Right forelimb (tissue), 1 donor: Measurements from ENCODE around the gene UNC13B.

Experiments used
- DNase-seq: peaks from one replicate; pipeline ENCODE4 v3.0.0-alpha.2; 2018

The UNC13B gene

DNA sequence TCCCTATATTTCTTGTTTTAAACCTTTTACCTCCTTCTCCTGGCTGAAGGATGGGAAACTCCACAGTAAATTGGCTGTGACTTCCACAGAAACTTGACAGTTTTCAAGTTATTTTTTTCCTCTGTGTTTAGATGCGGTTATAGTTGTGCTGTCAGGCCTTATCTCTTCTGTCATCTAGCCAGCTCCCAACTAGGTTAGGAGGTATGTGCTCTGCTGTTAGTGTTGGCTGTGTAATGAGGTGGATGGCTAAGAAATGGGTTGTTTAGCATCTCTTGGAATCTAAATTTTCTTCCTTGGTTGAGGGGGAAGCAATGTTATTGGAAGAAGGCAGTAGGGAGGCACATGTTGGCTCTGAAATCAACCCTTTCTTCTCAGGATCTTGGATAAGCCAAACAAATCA, 178.2 kb downstream of the UNC13B start:
- no peak for DNase-seq

DNA sequence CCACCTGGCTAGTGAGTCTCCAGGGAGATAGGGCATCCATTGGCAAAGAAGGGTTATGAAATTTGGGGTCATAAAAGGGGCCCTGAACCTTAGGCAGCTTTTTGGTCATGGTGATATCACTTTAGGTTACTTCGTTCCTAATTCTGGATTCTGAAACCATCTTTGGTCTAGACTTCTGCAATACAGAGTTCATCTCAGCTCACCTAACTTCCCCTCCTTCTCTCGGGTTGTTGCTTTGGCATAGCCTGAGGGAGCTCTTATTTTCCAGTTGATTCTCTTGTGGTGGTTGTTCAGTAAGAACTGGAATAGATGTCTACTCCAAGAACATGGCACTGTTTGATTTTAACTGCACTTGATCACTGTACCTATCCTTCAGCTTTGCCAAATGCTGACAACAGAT, 179.2 kb downstream of the UNC13B start:
- DNase-seq = no peak

- DNase-seq = peak; percentile 66
These were observed 179.8 kb downstream of the UNC13B start for GRCh38 chr9:35341585-35341984.

- DNase-seq = no peak
These were observed 180.6 kb downstream of the UNC13B start for GRCh38 chr9:35342221-35342958.

DNA sequence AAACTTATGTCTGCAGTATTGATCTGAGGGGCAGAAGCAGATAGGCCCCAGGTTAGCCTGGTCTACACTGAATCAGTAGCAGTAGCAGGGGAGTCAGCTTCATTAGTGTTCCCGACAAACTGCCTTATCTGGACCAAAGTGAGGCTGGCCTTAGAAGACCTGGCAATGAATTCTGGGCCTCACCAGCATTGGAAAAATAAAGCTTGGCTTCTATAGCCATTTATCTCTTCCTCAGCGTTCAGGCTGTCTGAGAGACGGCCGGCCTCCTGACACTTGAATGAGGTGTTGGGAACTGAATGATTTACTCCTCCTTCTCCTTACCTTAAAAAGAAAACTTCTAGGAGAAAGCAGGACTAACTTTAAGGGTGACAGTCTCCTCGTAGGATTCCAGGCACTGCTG, 186.3 kb downstream of the UNC13B start:
- DNase-seq = no peak

GRCh38 chr9:35349287-35349990, 187.6 kb downstream of the UNC13B start:
- DNase-seq = no peak

DNA sequence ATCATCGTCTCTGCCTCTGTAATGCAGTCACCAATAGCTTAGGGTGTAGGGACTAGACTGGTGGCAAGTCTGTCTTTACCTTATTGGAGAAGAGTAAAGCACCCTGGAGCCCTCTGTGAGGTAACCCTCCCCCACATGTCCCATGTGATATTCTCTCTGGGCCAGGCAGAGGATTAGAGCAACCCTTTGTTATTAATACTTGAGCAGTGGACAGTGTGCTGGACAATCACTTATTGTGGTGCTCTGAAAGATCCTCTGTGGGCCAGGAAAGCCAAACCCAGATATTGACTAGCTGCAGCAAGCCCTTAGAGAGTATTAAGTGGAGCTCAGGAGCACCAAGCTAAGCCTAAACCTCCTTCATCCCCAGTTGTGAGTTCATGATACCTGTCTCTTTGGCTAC, 188.4 kb downstream of the UNC13B start:
- no peak for DNase-seq

DNA sequence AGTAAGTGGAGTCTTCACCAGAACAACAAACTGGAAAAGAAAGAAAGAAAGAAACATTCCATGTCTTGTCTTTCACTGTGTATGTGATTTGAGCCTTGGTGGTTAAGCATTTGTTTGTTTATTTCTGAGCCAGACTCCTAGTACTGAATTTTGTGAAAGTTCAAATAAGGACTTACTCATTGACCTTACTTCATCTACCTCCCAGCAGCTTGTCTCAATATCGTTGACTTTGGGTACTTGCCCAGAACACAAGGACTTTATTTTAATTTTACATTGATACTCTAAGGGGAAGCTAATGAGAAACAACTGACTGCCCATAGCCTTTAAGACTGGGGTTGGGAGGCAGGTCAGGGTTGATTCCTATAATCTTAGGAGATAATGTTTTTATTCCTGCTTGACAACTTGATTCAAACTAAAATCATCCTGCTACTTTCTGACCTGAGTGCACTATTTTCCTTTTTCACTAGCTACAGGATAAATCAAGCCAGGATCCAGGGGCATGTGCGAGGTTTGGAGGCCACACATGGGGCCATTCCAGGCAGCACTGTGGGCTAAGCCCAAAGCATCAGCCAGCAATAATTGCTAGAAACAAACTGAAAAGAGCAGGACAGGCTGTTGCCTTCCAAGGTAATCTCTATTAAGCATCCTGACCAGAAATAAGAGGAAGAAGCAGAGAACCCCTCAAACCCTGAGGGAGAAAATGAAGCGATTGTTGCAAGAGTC, 189.2 kb downstream of the UNC13B start:
- no peak for DNase-seq

DNA sequence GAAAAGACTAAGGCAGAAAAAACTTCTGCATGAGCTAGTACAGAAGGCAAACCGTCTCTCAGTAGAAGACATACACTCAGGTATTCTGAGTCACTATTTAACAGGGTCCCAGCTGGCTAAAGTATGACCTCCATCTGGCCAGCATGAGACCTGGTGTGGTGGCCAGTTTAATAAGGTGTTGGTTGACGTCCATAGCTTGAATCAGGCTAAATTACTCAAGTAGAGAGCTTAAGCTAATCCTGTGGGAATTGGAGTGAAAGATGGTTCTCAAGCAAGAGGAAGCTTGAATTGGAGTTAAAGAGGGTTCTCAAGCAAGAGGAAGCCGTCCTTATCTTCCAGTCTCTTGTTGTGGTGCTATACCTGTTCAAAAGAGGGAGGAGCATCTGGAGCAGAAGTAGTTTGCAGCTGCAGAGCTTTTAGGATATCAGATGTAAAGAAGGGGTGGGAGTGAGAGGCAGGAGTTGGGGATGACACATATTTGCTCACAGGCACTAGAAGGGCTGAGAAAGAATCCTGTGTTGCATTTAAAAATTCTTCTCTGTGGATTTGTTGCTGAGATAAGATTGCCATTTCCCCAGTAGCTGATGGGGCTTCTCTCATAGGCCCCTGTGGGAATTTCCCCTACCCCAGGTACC, 192.0 kb downstream of the UNC13B start:
- no peak for DNase-seq

- DNase-seq = no peak
These were observed 194.1 kb downstream of the UNC13B start for GRCh38 chr9:35355939-35356338.

- no peak for DNase-seq
These were observed 195.3 kb downstream of the UNC13B start for GRCh38 chr9:35357116-35357515.

- no peak for DNase-seq
These were observed 196.0 kb downstream of the UNC13B start for GRCh38 chr9:35357826-35358225.

GRCh38 chr9:35364817-35365585, 203.2 kb downstream of the UNC13B start:
- no peak for DNase-seq

- DNase-seq = no peak
These were observed 204.8 kb downstream of the UNC13B start for GRCh38 chr9:35366627-35367026.

DNA sequence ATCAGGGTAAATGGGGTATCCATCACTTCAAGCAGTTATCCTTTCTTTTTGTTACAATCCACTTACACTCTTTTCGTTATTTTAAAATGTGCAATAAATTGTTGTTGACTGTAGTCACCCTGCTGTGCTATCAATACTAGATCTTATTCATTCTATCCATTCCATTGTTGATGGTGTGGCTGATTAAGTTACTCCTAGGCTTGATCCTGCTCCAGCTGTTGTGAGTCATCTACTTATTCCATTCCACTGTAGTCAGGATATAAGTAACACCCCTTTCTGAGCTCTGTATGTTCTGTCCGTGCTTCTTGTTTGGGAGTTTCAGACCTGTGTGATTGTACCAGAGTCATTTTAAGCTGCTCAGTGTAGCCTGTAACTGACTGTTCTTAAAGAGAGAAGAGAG, 205.6 kb downstream of the UNC13B start:
- no peak for DNase-seq

DNA sequence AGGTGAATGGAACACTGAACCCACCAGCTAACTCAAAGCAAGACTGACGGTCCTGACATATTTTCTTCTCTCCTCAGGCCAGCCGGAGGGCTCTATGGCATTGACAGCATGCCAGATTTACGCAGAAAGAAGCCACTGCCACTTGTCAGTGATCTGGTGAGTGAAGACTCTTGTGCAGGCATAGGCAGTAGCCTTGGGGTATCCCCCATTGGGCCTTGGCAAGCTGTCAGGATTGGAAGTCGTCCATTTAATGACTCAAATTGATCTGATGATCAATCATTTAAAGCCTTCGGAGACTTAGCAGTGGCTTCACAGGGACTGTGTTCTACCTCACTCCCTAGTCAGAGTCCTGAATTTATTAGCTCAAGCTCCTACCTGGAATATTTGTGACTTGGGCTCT, 208.4 kb downstream of the UNC13B start:
- DNase-seq = no peak

GRCh38 chr9:35374436-35374835, 212.6 kb downstream of the UNC13B start:
- DNase-seq = no peak

GRCh38 chr9:35374910-35375309, 213.1 kb downstream of the UNC13B start:
- no peak for DNase-seq

DNA sequence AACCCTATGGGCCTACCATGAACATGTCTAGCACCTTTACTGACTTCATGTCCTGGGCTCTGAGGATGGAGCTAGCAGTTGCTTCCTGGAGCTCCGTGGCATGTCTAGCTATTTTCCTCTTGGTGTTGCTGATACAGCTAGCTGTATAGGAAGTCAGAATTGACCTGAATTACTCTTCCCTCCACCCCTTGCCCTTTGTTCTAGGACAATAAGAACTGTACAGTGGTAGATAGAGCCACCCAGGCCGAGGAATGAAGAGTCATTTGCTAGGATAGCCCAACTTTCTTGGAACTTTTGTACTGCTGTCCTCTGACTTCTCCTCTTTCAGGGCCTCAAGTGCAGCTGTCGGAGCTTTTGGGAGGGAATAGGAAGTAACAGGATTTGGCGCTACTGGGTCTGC, 218.2 kb downstream of the UNC13B start:
- DNase-seq = no peak

GRCh38 chr9:35380619-35381018, 218.8 kb downstream of the UNC13B start:
- no peak for DNase-seq

DNA sequence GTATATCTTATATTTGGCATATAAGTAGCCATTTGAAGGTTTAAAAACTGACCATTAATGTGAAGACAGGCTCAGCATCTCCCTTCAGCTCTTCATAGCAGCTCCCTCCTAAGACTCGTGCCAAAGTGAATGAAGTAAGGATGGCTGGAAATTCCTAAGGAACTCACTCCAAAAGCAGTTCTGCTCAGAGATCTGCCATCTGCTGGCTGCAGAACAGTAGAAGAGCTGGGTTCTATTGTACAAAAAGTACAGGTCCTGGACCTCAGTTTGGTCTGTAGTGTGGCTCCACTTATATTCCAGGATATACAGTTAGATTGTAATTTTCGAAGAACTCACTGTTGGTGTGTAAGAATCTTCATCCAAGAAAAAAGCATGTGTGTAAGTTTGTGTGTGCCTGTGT, 223.2 kb downstream of the UNC13B start:
- no peak for DNase-seq

- DNase-seq = no peak
These were observed 233.4 kb downstream of the UNC13B start for GRCh38 chr9:35395076-35395705.
